ENCODE measurements around the gene FMN2. TPM values are rescaled to one million over a fixed set of nuclear protein-coding genes. Genes with fewer than 3 reads are reported as not detected.
A peak's percentile ranks its signal among the peaks of the same experiment; 100 is the strongest.
"Not testable (repeated sequence)": the region's sequence is repeated elsewhere in the genome, so short reads cannot be mapped to it uniquely, and the experiment has no call there.

Gene FMN2
- polyA plus RNA-seq, 4 donors = 5.7 to 9.5 (median 8.1) TPM

GRCh38 chr1:240134596-240134995 lies 42.9 kb downstream of the FMN2 start:
- DNase-seq (ENCODE audit: low read depth in 4 of 4, low spot score in 3 of 4) = no peak

- no peak for DNase-seq (ENCODE audit: low read depth in 4 of 4, low spot score in 3 of 4)
These were observed 44.7 kb downstream of the FMN2 start for GRCh38 chr1:240136402-240136801.

GRCh38 chr1:240138867-240139266 lies 47.2 kb downstream of the FMN2 start:
- no peak for DNase-seq (ENCODE audit: low read depth in 4 of 4, low spot score in 3 of 4)

GRCh38 chr1:240139511-240139910 lies 47.8 kb downstream of the FMN2 start:
- no peak for DNase-seq (ENCODE audit: low read depth in 4 of 4, low spot score in 3 of 4)

- DNase-seq (ENCODE audit: low read depth in 4 of 4, low spot score in 3 of 4) = no peak
These were observed 53.4 kb downstream of the FMN2 start for GRCh38 chr1:240145120-240145519.

- DNase-seq (ENCODE audit: low read depth in 4 of 4, low spot score in 3 of 4) = no peak
These were observed 56.6 kb downstream of the FMN2 start for GRCh38 chr1:240148333-240148732.

- peak in 2 of 4 donors; percentile 5 to 12 for DNase-seq (ENCODE audit: low read depth in 4 of 4, low spot score in 3 of 4)
These were observed 57.9 kb downstream of the FMN2 start for GRCh38 chr1:240149484-240150094.

- no peak for DNase-seq (ENCODE audit: low read depth in 4 of 4, low spot score in 3 of 4)
These were observed 59.6 kb downstream of the FMN2 start for GRCh38 chr1:240151136-240151735.

GRCh38 chr1:240152611-240153297 lies 61.1 kb downstream of the FMN2 start:
- DNase-seq (ENCODE audit: low read depth in 4 of 4, low spot score in 3 of 4) = no peak

- no peak for DNase-seq (ENCODE audit: low read depth in 4 of 4, low spot score in 3 of 4)
These were observed 63.9 kb downstream of the FMN2 start for GRCh38 chr1:240155605-240156004.

- DNase-seq (ENCODE audit: low read depth in 4 of 4, low spot score in 3 of 4) = no peak
These were observed 73.1 kb downstream of the FMN2 start for GRCh38 chr1:240164742-240165141.

GRCh38 chr1:240169188-240169587 lies 77.5 kb downstream of the FMN2 start:
- DNase-seq (ENCODE audit: low read depth in 4 of 4, low spot score in 3 of 4) = no peak

GRCh38 chr1:240170266-240170665 lies 78.6 kb downstream of the FMN2 start:
- DNase-seq (ENCODE audit: low read depth in 4 of 4, low spot score in 3 of 4) = no peak

GRCh38 chr1:240170806-240171205 lies 79.1 kb downstream of the FMN2 start:
- DNase-seq (ENCODE audit: low read depth in 4 of 4, low spot score in 3 of 4) = no peak

- DNase-seq (ENCODE audit: low read depth in 4 of 4, low spot score in 3 of 4) = no peak
These were observed 80.2 kb downstream of the FMN2 start for GRCh38 chr1:240171907-240172306.

GRCh38 chr1:240173836-240174235 lies 82.2 kb downstream of the FMN2 start:
- DNase-seq (ENCODE audit: low read depth in 4 of 4, low spot score in 3 of 4) = no peak

- no peak for DNase-seq (ENCODE audit: low read depth in 4 of 4, low spot score in 3 of 4)
These were observed 83.1 kb downstream of the FMN2 start for GRCh38 chr1:240174734-240175133.

- peak in 1 of 4 donors; percentile 3 for DNase-seq (ENCODE audit: low read depth in 4 of 4, low spot score in 3 of 4)
These were observed 86.7 kb downstream of the FMN2 start for GRCh38 chr1:240178366-240178765.

- not testable (repeated sequence) for DNase-seq (ENCODE audit: low read depth in 4 of 4, low spot score in 3 of 4)
These were observed 93.0 kb downstream of the FMN2 start for GRCh38 chr1:240184682-240185081.

GRCh38 chr1:240188139-240188538 lies 96.5 kb downstream of the FMN2 start:
- no peak for DNase-seq (ENCODE audit: low read depth in 4 of 4, low spot score in 3 of 4)

GRCh38 chr1:240189386-240189989 lies 97.8 kb downstream of the FMN2 start:
- DNase-seq (ENCODE audit: low read depth in 4 of 4, low spot score in 3 of 4) = peak in 3 of 4 donors; percentile 3 to 27 (median 26)

Measured in left renal pelvis (tissue), 4 donors.